ENCODE measurements around the gene CNTN4. TPM values are rescaled to one million over a fixed set of nuclear protein-coding genes. Genes with fewer than 3 reads are reported as not detected.

The CNTN4 gene
- total RNA-seq, 1 donor from 2014 or later, result 1.6 TPM

- no peak overlapping the region for H3K4me3 ChIP-seq (ENCODE audit: low read depth, low read length)
- DNase-seq (ENCODE audit: low read depth), result no peak
- TF ChIP-seq CTCF (conservative IDR thresholded peaks at IDR 0.05; ENCODE audit: low read depth, low read length), result no peak
Observed at GRCh38 chr3:2372306-2372705, 273.6 kb downstream of the CNTN4 start.

GRCh38 chr3:2375376-2375775 lies 276.7 kb downstream of the CNTN4 start:
- H3K4me3 ChIP-seq (ENCODE audit: low read depth, low read length), result no peak overlapping the region
- no peak for TF ChIP-seq CTCF (conservative IDR thresholded peaks at IDR 0.05; ENCODE audit: low read depth, low read length)
- DNase-seq (ENCODE audit: low read depth), result no peak

- DNase-seq (ENCODE audit: low read depth), result no peak
- no peak for TF ChIP-seq CTCF (conservative IDR thresholded peaks at IDR 0.05; ENCODE audit: low read depth, low read length)
- H3K4me3 ChIP-seq (ENCODE audit: low read depth, low read length), result no peak overlapping the region
Observed at GRCh38 chr3:2377281-2377680, 278.6 kb downstream of the CNTN4 start.

- no peak overlapping the region for H3K4me3 ChIP-seq (ENCODE audit: low read depth, low read length)
- no peak for DNase-seq (ENCODE audit: low read depth)
Observed at GRCh38 chr3:2390926-2391532, 292.4 kb downstream of the CNTN4 start.

GRCh38 chr3:2391896-2392295 lies 293.2 kb downstream of the CNTN4 start:
- TF ChIP-seq CTCF (conservative IDR thresholded peaks at IDR 0.05; ENCODE audit: low read depth, low read length), result no peak
- no peak overlapping the region for H3K4me3 ChIP-seq (ENCODE audit: low read depth, low read length)
- DNase-seq (ENCODE audit: low read depth), result no peak

More at GRCh38 chr3:2390926-2391532, 292.4 kb downstream of the CNTN4 start:
- TF ChIP-seq CTCF (conservative IDR thresholded peaks at IDR 0.05; ENCODE audit: low read depth, low read length), result no peak

GRCh38 chr3:2392981-2393380 lies 294.3 kb downstream of the CNTN4 start:
- peak; percentile 28 for TF ChIP-seq CTCF (conservative IDR thresholded peaks at IDR 0.05; ENCODE audit: low read depth, low read length)
- peak; percentile 61 for DNase-seq (ENCODE audit: low read depth)

GRCh38 chr3:2415083-2415482 lies 316.4 kb downstream of the CNTN4 start:
- TF ChIP-seq CTCF (conservative IDR thresholded peaks at IDR 0.05; ENCODE audit: low read depth, low read length), result no peak
- no peak for DNase-seq (ENCODE audit: low read depth)

More at GRCh38 chr3:2392981-2393380, 294.3 kb downstream of the CNTN4 start:
- H3K4me3 ChIP-seq (ENCODE audit: low read depth, low read length), result no peak overlapping the region

More at GRCh38 chr3:2415083-2415482, 316.4 kb downstream of the CNTN4 start:
- no peak overlapping the region for H3K4me3 ChIP-seq (ENCODE audit: low read depth, low read length)

All from epithelial cell of proximal tubule (primary cell).